BJ (cell line): ENCODE data around the gene PLPPR1. TPM values are rescaled to one million over a fixed set of nuclear protein-coding genes. Genes with fewer than 3 reads are reported as not detected.
"Not testable (repeated sequence)": the region's sequence is repeated elsewhere in the genome, so short reads cannot be mapped to it uniquely, and the experiment has no call there.

Source experiments
- CTCF ChIA-PET: fragments of 350-600 bp; formaldehyde crosslinking; extraction: SDS; loops from one replicate; lab custom pipeline; 2021; ENCODE audit warnings: antibody characterized with exemption, inconsistent platforms; lab: Yijun Ruan, JAX
- POLR2A ChIA-PET: fragments of 300-600 bp; sonication (Branson Sonifier 250); formaldehyde crosslinking; extraction: SDS; loops from one replicate; lab custom pipeline; 2021; ENCODE audit warnings: antibody characterized with exemption; lab: Charles Lee
- DNase-seq: peaks from one replicate; pipeline ENCODE4 v3.0.0-alpha.2; 2011; ENCODE audit warnings: low read depth
- H3K27me3 ChIP-seq: 2 replicates; pipeline ENCODE4 v1.6.0; 2011; ENCODE audit warnings: low read length; ENCODE audit not compliant: control insufficient read depth, insufficient read depth
- H3K36me3 ChIP-seq: 2 replicates; pipeline ENCODE4 v1.5.1; 2011; ENCODE audit warnings: low read length; ENCODE audit not compliant: control insufficient read depth, insufficient read depth
- H3K4me3 ChIP-seq: 2 replicates; pipeline ENCODE4 v1.5.1; 2011; ENCODE audit warnings: low read depth, mild to moderate bottlenecking, control low read depth, low read length
- polyA plus RNA-seq: library from polyadenylated mRNA; depleted of rRNA; stranded (reverse); fragments of >200 nt; gene quantifications from 2 replicates; pipeline ENCODE4 v1.2.3, GENCODE V29; 2011
- TF ChIP-seq, protein P1 (sequence below): IDR thresholded peaks from 2 replicates; pipeline ENCODE4 v1.5.1; 2011; ENCODE audit warnings: low read depth, mild to moderate bottlenecking, control low read depth, inconsistent platforms, low read length, moderate library complexity; ENCODE audit not compliant: insufficient read depth

Gene PLPPR1
- polyA plus RNA-seq, 1 experiment, result not detected

DNA sequence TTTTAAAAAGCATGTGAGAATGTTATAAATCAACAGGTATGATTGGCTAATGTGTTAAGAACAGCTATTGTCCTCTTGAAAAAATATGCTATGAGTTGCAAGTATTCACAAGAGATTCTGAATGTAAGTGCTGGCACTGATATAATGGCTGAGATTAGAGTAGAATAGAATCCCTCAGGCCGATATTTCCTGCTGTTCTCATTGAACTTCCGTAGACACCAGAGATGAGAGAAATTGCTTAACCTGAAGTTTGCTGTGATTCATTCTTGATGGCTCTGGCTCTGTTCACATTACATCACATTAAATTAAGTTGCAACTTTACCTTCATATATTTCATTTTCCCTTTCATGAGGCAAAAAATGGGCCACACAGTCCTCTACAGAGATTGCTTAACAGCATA is 241.8 kb downstream of the PLPPR1 start:
- TF ChIP-seq, protein P1, sequence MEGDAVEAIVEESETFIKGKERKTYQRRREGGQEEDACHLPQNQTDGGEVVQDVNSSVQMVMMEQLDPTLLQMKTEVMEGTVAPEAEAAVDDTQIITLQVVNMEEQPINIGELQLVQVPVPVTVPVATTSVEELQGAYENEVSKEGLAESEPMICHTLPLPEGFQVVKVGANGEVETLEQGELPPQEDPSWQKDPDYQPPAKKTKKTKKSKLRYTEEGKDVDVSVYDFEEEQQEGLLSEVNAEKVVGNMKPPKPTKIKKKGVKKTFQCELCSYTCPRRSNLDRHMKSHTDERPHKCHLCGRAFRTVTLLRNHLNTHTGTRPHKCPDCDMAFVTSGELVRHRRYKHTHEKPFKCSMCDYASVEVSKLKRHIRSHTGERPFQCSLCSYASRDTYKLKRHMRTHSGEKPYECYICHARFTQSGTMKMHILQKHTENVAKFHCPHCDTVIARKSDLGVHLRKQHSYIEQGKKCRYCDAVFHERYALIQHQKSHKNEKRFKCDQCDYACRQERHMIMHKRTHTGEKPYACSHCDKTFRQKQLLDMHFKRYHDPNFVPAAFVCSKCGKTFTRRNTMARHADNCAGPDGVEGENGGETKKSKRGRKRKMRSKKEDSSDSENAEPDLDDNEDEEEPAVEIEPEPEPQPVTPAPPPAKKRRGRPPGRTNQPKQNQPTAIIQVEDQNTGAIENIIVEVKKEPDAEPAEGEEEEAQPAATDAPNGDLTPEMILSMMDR, result no peak
- no peaks in the 10 kb centered on the region for H3K36me3 ChIP-seq
- H3K27me3 ChIP-seq, result no peaks in the 10 kb centered on the region
- ChIA-PET POLR2A (no interaction called here), CTCF (interaction anchor here (1.1 kb wide), 1 partner anchor 67 kb away, joined by 3 read pairs; no protein-coding TSS in a partner anchor)
- no peak overlapping the region for H3K4me3 ChIP-seq
- no peak for DNase-seq

DNA sequence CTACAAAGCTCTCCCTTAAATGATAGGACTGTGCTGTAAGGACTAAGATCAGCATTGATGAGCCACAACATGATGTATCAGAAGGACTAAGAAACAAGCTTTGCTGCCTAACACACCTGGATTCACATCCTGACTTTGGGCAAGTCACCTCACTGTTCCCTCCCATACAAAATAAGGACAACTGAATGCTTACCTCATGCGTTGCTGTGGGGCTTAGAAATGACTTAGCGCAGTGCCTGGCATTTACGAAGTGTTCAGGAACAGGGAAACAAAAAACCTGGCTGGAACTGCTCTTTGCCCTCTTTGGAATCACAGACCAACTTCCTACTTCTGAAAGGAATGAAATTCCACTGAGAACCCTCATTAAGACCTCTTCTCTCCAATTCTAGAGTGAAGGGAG is 242.6 kb downstream of the PLPPR1 start:
- ChIA-PET POLR2A (no interaction called here), CTCF (interaction anchor here (1.1 kb wide), 1 partner anchor 68 kb away, joined by 3 read pairs; no protein-coding TSS in a partner anchor)
- TF ChIP-seq, protein P1, result no peak
- DNase-seq, result no peak
- Histone ChIP-seq H3K4me3 (no peak overlapping the region), H3K27me3 (no peaks in the 10 kb centered on the region), H3K36me3 (no peaks in the 10 kb centered on the region)

DNA sequence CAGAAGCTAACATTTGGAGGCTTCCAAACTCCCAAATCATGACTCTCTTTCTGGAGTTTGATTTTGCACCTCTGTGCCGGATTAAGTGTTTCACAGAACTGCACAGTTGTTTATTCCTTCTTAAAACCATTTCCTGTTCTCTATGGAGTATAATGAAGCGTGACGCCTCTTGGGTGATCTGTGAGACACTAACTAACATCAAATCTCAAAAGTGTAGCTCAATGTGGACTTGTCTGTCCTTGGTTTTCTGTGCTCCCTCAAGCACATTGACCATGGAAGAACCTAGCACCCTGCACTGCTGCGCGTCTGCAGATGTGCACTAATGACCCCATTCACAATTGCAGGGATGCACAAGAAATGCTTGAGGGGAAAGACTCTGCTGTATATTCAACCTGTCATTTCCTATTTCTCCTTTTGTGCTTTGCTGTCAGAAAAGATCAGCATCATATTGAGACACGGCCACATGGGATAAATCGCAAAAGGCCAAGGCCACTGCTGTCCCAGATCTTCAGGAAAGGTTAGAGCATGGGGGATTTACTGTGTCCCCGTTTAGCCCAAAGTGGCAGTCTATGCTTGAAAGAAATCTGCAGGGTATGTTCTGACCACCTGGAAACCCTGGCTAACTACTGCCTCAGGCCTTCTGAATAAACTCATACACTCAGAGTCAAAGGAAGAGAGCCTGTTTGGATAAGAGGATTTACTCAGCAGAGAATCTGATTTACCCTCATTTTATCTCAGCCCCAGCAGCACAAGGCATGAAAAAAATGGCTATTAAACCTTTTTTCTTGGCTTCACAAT is 246.6 kb downstream of the PLPPR1 start:
- no peaks in the 10 kb centered on the region for H3K27me3 ChIP-seq
- no peak for DNase-seq
- ChIA-PET POLR2A (no interaction called here), CTCF (no interaction called here)
- TF ChIP-seq, protein P1, result no peak
- no peak overlapping the region for H3K4me3 ChIP-seq
- H3K36me3 ChIP-seq, result no peaks in the 10 kb centered on the region

DNA sequence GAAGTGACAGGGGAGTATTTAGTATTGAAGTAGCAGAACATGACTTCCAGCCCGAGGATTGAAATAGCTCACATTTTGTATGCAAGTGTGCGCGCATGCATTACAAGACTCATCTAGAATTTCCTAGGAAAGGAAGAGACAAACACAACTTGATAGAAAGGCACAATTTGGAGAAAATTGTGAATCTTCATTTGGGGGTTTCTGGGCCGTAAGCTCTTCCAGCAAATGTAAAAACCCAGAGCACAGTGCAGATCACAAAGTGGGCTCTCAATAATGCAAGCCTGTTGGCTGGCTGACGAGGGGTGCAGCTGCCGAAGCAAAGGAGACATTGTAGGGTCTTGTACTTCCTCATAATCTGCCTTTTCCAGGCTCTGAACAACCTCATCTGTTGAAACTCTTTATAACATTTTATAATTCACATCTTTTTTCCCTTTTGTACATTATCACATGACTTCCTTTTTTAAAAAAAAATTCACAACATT is 247.3 kb downstream of the PLPPR1 start:
- CTCF ChIA-PET, result no interaction called here
- DNase-seq, result no peak
- Histone ChIP-seq H3K36me3 (no peaks in the 10 kb centered on the region), H3K27me3 (no peaks in the 10 kb centered on the region), H3K4me3 (no peak overlapping the region)
- TF ChIP-seq, protein P1, result no peak
- POLR2A ChIA-PET, result no interaction called here

DNA sequence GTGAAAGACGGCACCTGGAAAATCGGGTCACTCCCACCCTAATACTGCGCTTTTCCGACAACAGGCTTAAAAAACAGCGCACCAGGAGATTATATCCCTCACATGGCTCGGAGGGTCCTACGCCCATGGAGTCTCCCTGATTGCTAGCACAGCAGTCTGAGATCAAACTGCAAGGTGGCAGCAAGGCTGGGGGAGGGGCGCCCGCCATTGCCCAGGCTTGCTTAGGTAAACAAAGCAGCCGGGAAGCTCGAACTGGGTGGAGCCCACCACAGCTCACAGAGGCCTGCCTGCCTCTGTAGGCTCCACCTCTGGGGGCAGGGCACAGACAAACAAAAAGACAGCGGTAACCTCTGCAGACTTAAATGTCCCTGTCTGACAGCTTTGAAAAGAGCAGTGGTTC is 262.5 kb downstream of the PLPPR1 start:
- H3K36me3 ChIP-seq, H3K27me3 ChIP-seq, H3K4me3 ChIP-seq, DNase-seq, POLR2A ChIA-PET, CTCF ChIA-PET: not testable (repeated sequence)
